Measurements from ENCODE around the gene CAPN10.

CAPN10 gene

GRCh38 chr2:240575101-240575965 lies 11.2 kb upstream of the CAPN10 start:
- FAIRE-seq: no peak

GRCh38 chr2:240576036-240576435 lies 10.5 kb upstream of the CAPN10 start:
- no peak for FAIRE-seq

- no peak for FAIRE-seq
These were observed 9.9 kb upstream of the CAPN10 start for GRCh38 chr2:240576436-240577205.

DNA sequence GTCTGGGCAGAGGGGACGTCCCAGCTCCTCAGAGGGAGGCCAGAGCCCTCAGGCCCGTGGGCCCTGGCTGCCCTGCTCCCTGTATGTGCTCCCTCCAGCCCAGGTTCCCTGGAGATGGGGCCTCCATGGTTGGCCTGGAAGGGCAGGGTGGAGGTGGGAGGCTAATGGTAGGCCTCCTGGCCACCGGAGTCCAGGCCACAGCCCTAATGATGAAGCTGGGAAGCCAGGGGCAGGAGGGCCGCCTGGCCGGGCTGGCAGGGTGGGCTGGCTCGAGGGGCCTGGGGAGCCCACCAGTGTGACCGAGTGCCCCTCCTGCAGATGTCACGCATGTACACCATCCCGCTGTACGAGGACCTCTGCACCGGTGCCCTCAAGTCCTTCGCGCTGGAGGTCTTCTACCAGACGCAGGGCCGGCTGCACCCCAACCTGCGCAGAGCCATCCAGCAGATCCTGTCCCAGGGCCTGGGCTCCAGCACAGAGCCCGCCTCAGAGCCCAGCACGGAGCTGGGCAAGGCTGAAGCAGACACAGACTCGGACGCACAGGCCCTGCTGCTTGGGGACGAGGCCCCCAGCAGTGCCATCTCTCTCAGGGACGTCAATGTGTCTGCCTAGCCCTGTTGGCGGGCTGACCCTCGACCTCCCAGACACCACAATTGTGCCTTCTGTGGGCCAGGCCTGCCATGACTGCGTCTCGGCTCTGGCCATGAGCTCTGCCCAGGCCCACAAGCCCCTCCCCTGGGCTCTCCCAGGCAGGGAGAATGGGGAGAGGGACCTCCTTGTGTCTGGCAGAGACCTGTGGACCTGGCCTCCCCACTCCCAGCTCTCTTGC lies 9.0 kb upstream of the CAPN10 start:
- no peak for FAIRE-seq

DNA sequence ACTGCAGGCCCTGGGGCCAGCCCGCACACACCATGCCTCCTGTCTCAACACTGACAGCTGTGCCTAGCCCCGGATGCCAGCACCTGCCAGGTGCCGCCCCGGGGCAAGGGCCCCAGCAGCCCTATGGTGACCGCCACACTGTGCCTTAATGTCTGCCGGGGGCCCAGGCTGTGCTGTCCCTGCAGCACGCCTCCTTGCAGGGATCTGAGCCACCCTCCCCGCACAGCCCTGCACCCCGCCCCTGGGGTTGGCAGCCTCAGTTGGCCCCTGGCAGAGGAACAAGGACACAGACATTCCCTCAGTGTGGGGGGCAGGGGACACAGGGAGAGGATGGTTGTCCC lies 8.5 kb upstream of the CAPN10 start:
- FAIRE-seq: no peak

DNA sequence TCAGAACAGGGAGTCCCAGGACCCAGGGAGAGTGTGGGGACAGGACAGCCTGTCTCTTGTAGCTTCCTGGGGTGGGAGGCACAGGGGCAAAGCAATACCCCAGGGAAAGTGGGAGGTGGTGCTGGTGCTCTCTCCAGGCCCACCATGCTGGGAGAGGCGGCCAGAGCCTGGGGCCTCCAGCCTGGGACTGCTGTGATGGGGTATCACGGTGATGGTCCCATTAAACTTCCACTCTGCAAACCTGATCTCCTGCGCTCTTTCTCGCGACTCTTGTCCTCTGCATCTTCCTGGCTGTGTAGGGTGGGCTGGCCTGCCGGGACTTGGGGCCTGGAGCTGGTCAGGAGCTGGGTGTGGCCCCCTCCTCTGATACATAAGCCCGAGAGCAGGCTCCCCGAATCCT lies 8.0 kb upstream of the CAPN10 start:
- FAIRE-seq: no peak

DNA sequence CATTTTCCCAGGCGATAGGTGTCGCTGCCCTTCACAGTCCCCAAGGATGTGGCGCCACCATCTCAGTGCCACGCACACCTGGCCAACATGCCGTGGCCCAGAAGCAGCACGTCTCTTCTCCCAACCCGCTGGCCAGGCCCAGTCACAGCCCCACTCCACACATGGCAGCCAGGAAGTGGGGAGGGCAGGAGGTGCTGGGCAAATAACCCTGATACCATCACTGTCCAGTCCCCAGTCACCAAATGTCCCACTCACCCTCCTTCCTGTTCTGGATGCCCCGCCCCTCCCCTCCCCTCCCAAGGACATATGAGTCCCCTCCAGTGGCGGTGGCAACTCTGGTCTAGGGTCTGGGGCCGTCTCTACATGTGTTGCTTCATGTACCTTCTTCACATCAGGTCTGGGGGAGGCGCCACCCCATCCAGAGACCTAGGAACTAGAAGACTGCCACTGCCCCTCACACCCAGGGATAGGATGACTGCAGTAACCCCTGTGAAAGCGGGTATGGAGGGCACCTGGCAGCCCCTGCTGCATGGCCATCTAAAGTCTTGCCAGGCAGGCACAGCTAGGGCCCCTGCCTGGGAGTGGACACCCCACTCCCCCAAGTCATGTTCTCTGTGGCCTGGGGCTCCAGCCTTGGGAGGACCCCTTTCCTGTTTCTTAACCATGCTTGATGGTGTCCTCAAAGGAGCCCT lies 7.3 kb upstream of the CAPN10 start:
- FAIRE-seq: no peak

DNA sequence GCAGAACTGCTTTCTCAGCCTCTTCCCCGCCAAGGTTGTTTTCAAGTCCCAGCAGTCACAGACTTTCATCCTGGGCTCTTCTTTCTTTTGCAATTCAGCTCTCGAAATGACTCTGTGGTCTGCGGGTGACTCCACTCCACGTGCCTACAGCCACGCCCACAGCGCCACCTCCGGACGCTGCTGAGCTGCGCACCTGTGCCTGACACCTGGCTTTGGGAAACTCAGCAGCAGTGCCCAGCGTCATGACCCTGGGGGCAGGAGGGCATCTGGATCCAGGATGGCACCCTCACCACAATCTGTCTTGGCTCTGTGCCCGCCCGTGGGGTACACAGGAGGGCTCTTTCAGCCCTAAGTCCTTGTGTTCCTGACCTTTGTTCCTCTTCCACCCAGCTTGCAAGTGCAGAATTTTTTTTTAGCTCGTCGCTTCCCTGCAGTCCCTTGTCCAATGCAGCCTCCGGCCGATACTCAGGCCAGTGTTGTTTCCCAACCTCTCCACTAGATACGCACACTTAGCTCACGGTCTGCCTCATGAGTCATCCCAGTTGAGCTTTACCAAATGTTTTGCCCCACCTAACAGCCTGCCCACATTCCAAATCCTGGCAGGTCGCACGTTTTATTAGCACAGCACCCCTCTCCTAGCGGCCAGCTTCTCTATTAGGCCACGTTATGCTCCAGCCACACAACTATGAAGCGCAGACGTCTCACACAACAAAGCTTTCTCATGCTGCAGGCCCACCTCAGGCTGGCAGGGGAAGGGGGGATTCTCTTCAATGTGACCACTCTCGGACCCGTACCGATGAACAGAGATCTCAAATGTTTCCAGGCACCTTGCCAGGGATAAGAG lies 6.5 kb upstream of the CAPN10 start:
- FAIRE-seq: no peak

DNA sequence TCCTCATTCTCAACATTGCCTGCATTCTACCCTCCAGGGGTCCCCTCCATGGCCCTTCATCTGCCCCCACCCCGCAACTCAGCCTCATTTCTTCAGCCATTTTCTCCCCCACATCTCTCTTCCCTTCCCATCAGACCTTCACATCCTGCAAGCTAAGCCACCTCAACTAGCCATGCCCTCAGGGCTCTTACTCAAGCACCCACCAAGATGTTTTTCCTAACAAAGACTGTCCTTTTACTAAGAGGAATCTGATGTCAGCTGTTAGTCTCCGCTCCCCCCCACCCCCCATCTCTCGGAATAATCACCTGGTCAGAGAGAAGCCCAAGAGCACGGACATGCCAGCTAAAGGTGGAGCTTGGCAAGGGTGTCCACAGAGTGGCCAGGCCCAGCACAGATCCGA lies 4.7 kb upstream of the CAPN10 start:
- FAIRE-seq: no peak

- no peak for FAIRE-seq
These were observed 3.8 kb upstream of the CAPN10 start for GRCh38 chr2:240582781-240583180.

DNA sequence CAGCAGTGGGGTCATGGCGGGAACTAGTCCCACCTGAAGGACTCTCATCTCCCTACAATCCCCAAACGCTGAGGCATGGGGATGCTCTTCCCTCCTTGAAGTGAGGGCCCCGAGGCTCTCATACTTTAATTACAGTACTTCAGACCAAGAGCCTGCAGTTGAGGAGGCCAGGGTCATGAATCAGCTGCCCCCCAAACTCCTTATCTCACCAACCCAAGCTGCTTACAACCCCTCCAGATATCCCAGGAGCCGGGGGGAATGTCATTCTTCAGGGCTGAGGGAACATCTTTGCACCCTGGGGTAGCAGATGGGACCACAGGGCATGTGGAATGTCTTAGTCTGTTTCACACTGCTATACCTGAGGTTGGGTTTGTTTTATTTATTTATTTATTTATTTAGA lies 2.8 kb upstream of the CAPN10 start:
- no peak for FAIRE-seq

- FAIRE-seq: no peak
These were observed 2.0 kb upstream of the CAPN10 start for GRCh38 chr2:240584486-240585031.

DNA sequence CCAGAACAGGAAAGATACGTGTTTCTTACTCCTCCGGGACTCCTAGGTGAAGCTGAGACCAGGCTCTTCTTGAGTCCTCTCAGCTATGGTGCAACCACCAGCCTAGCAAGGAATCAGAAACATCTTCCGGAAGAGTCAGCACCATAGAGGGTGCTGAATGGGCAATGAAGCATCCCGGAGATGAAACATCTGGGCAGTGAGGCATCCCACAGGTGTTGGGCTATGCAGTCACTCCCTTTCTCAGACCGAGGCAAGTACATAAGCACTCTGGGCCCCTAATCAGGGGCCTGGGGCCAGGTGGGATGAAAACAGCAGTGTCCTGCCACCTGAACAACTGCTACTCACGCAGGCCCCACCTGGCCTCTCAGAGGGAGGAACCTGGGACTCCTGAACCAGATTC lies 1.4 kb upstream of the CAPN10 start:
- no peak for FAIRE-seq

DNA sequence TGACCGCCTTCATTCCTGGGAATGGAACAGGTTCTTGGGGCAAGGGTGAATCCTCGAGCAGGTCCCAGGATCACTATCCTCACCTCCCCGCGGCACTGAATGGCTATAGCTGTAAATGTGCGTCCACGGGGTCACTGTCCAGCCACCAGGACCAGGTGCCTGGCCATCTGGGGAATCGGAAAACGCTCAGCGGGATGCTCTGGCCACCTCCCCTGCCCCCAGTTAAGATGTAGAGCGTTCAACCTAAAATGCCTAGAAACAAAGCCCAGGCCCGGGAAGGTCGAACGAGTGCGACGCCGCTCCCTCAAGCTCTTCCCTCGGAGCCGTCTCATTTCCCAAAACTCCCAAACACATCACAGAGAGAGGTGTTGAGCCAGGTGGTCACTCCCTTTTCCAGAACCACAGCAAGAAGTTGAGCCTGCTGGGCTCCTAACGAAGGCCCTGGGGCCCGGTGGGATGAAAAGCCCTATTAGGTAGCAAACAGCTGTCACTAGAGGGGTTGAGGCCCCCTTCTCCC lies 795 bp upstream of the CAPN10 start:
- FAIRE-seq: no peak

DNA sequence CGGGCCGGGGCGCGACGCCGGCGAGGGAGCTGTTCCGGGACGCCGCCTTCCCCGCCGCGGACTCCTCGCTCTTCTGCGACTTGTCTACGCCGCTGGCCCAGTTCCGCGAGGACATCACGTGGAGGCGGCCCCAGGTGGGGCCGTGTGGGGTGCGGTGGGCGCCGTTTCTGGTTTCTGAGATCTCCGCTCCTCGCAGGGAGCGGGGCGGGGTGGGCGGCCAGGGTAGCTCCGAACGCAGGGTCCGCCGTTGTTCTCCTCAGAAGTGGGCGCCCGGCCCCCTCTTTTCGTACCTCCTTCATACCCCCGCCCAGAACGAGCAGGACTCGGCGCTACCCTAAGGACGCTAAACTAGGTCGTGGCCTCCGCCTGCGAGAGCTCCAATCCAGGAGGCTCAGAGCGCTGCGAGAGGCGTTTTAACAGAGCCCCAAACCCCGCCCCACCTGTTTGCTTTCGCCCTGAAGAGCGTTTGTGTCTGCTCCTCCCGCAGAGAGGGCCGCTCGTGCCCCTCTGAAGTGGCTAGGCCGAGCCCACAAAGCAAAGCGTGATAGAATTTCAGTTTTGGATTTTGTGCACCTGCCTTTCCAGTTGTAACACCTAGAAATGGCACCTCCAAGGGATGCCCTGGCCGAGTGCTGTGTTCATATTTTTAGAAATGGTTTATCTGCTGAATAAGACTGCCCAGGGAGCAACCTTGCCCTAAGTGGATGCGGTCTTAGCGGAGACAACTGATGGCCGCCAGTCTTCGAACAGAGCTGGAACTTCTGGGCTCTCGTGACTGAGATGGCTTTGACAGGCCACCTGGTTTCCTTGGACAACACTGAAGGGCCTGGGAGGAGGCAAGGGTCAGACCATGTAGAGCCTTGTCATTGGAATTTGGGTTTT lies 626 bp downstream of the CAPN10 start:
- FAIRE-seq: no peak

DNA sequence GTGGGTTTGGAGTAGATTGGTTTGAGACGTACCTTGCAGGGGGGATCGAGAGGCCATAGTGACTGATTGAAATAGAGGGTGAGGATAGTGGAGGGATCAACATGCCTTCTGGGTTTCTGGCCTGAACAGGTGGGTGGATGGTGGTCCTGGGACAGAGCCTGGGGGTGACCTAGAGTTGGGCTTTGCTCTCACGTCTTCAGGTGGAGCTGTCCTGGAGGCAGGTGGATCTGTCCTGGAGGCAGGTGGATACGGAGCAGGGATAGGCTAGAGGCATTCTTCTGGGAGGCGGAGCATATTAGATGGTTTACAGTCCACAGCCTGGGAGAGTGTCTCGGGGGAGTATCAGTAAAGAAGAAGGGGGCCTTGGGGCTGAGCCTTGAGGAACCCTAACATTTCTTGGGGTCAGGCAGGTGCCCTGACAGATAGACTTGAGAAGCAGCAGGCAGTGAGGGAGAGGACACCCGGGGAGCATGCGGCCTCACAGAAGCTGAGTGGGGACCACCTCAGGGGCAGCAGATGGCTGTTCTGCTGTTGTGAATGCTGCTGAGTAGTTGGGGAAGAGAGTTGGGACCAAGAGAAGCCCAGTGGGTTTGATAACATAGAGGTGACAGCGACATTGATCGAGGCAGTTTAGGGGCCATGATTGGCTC lies 1.6 kb downstream of the CAPN10 start:
- no peak for FAIRE-seq

DNA sequence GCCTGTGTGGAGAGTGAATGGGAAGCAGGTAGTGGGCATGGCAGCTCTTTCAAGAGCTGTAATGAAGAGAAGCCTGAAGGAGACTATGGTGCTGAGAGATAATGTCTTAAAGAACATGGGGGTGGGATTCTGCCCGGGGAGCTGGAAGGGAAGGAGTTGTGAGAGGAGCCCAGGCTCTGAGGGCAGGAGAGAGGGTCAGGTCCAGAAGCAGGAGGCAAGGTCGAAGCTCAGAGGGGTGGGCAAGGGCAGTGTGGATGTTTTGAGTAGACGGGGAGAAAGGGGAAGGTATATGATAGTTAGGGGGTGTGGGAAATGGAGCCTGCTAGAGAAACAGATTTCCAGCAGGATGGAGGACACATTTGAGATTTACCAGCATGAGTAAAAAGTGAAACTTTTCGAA lies 2.1 kb downstream of the CAPN10 start:
- FAIRE-seq: no peak

DNA sequence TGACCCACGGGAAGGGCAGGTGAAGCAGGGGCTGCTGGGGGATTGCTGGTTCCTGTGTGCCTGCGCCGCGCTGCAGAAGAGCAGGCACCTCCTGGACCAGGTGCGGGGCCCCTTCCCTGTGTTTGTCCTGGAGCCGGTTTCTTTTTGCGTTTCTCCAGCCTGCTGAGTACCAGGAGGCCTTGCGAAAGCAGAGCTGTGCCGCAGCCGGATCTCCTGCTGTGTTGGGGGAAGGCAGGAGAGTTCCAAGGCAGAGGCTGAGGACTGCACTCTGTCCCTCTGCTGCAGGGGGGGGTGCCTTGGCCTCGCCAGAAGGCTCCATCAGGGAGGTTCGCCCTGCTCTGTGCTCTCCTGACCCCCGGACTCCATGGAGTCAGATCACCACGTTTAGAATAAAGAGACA lies 2.8 kb downstream of the CAPN10 start:
- FAIRE-seq: no peak

- no peak for FAIRE-seq
These were observed 3.5 kb downstream of the CAPN10 start for GRCh38 chr2:240589850-240590525.

Data from islet of Langerhans (tissue), 1 donor.